22Rv1 (cell line): ENCODE data around the gene RALGPS1.

Experiments
- CTCF ChIP-seq: fragments of 450-650 bp; IDR thresholded peaks from 2 replicates; pipeline ENCODE4 v1.5.1; 2017; ENCODE audit warnings: mild to moderate bottlenecking
- ZFX ChIP-seq: fragments of 450-650 bp; IDR thresholded peaks from 2 replicates; pipeline ENCODE4 v1.6.1; 2017; ENCODE audit warnings: antibody characterized with exemption, borderline replicate concordance

GRCh38 chr9:127079446-127080140 is 165.0 kb downstream of the RALGPS1 start:
- TF ChIP-seq CTCF (no peak), ZFX (no peak)
